ENCODE results near the gene RAB11FIP4. TPM values are rescaled to one million over a fixed set of nuclear protein-coding genes. Genes with fewer than 3 reads are reported as not detected.

RAB11FIP4 gene
- total RNA-seq, 1 donor from 2014 or later = 10.2 TPM

DNA sequence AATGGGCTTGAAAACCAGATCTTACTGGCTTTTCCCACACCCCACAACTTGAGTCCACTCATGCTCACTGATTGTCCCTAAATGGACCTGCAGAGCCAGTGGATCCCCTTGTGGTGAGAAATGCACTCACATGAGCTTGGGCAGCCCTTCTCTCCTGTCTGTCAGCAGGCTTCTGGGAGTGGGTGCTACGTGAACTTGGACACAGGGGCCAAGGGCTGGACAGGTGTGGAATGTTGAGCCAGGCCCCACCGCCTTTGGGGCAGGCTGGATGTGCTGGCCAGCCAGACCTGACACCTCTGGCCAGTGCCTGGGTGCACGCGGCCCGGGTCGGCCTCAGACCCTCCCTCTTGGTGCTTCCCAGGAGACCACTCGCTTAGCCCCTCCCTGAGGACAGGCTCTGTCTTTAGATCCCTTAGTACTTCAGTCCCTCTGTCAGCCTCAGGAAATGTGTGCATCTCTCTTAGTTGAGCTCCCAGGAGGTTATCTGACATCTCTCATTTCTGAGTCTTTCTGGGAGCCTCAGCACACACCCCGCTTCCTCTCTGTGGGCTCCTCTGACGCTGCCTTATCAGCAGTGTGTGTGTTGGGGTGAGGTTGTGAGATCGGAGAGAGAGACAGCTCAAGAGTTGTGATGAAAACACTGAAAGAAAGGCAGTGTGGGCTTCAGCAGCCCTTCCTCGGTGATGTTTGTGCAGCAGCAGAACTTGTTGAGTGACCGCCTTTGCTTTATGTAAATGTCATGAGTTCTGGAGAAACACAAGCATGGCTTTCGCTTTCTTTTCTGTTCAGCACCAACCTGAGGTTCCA, 117.0 kb downstream of the RAB11FIP4 start:
- no peak overlapping the region for H2AFZ ChIP-seq (replicated peaks)
- no peak overlapping the region for H3K4me3 ChIP-seq
- Mint-ChIP-seq H3K27me3 (ENCODE audit: insufficient read depth, low read depth) (peaks cover 2% of the 10 kb centered on the region), H3K36me3 (no peaks in the 10 kb centered on the region), H3K9me3 (no peaks in the 10 kb centered on the region), H3K4me3 (no peak overlapping the region), H3K4me1 (peaks cover 7% of the 10 kb centered on the region), H3K27ac (peak overlapping the region; percentile 75)
- DNase-seq (ENCODE audit: low spot score) = peak; percentile 36
- no peaks in the 10 kb centered on the region for H3K27me3 ChIP-seq
- no peak overlapping the region for H3K9ac ChIP-seq
- peaks cover 6% of the 10 kb centered on the region for H3K79me2 ChIP-seq (ENCODE audit: low read depth)
- H3K4me1 ChIP-seq = no peaks in the 10 kb centered on the region
- TF ChIP-seq EZH2phosphoT487 (IDR thresholded peaks at IDR 0.05) (no peak), EZH2 (IDR thresholded peaks at IDR 0.05) (no peak)
- TF ChIP-seq, protein P1, sequence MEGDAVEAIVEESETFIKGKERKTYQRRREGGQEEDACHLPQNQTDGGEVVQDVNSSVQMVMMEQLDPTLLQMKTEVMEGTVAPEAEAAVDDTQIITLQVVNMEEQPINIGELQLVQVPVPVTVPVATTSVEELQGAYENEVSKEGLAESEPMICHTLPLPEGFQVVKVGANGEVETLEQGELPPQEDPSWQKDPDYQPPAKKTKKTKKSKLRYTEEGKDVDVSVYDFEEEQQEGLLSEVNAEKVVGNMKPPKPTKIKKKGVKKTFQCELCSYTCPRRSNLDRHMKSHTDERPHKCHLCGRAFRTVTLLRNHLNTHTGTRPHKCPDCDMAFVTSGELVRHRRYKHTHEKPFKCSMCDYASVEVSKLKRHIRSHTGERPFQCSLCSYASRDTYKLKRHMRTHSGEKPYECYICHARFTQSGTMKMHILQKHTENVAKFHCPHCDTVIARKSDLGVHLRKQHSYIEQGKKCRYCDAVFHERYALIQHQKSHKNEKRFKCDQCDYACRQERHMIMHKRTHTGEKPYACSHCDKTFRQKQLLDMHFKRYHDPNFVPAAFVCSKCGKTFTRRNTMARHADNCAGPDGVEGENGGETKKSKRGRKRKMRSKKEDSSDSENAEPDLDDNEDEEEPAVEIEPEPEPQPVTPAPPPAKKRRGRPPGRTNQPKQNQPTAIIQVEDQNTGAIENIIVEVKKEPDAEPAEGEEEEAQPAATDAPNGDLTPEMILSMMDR (IDR thresholded peaks at IDR 0.05) = peak; percentile 43
- H3K9me3 ChIP-seq (ENCODE audit: low read depth) = no peaks in the 10 kb centered on the region
- H3F3A ChIP-seq (ENCODE audit: low read depth) = peaks cover 16% of the 10 kb centered on the region
- H3K27ac ChIP-seq = no peak overlapping the region
- no peaks in the 10 kb centered on the region for H3K36me3 ChIP-seq
- no peak overlapping the region for H3K4me2 ChIP-seq
- peaks cover 7% of the 10 kb centered on the region for H4K20me1 ChIP-seq (ENCODE audit: low read depth)

GRCh38 chr17:31509095-31509804, 117.8 kb downstream of the RAB11FIP4 start:
- H4K20me1 ChIP-seq (ENCODE audit: low read depth) = peaks cover 7% of the 10 kb centered on the region
- H3K27ac Mint-ChIP-seq = no peak overlapping the region
- DNase-seq (ENCODE audit: low spot score) = no peak
- no peak overlapping the region for H3K4me2 ChIP-seq
- peaks cover 2% of the 10 kb centered on the region for H3K27me3 Mint-ChIP-seq (ENCODE audit: insufficient read depth, low read depth)
- no peak overlapping the region for H3K4me3 ChIP-seq
- H3K27ac ChIP-seq = no peak overlapping the region
- peaks cover 6% of the 10 kb centered on the region for H3K79me2 ChIP-seq (ENCODE audit: low read depth)
- no peaks in the 10 kb centered on the region for H3K27me3 ChIP-seq
- H2AFZ ChIP-seq (replicated peaks) = no peak overlapping the region
- no peaks in the 10 kb centered on the region for H3K9me3 ChIP-seq (ENCODE audit: low read depth)
- no peak overlapping the region for H3K4me3 Mint-ChIP-seq
- H3K36me3 Mint-ChIP-seq = no peaks in the 10 kb centered on the region
- no peak overlapping the region for H3K9ac ChIP-seq
- peaks cover 16% of the 10 kb centered on the region for H3F3A ChIP-seq (ENCODE audit: low read depth)
- TF ChIP-seq, protein P1 (IDR thresholded peaks at IDR 0.05) = no peak
- no peak for TF ChIP-seq EZH2phosphoT487 (IDR thresholded peaks at IDR 0.05)
- no peak for TF ChIP-seq EZH2 (IDR thresholded peaks at IDR 0.05)
- no peaks in the 10 kb centered on the region for H3K4me1 ChIP-seq
- no peaks in the 10 kb centered on the region for H3K9me3 Mint-ChIP-seq
- no peaks in the 10 kb centered on the region for H3K36me3 ChIP-seq
- H3K4me1 Mint-ChIP-seq = peaks cover 7% of the 10 kb centered on the region

GRCh38 chr17:31509805-31510177, 118.3 kb downstream of the RAB11FIP4 start:
- no peaks in the 10 kb centered on the region for H3K36me3 Mint-ChIP-seq
- H3K9me3 Mint-ChIP-seq = no peaks in the 10 kb centered on the region
- peaks cover 6% of the 10 kb centered on the region for H3K79me2 ChIP-seq (ENCODE audit: low read depth)

More at GRCh38 chr17:31509805-31510177, 118.3 kb downstream of the RAB11FIP4 start:
- no peak overlapping the region for H3K4me2 ChIP-seq
- Mint-ChIP-seq H3K4me3 (no peak overlapping the region), H3K27ac (no peak overlapping the region), H3K4me1 (peaks cover 7% of the 10 kb centered on the region), H3K27me3 (ENCODE audit: insufficient read depth, low read depth) (peaks cover 2% of the 10 kb centered on the region)
- H3K9me3 ChIP-seq (ENCODE audit: low read depth) = no peaks in the 10 kb centered on the region
- peaks cover 4% of the 10 kb centered on the region for H4K20me1 ChIP-seq (ENCODE audit: low read depth)
- DNase-seq (ENCODE audit: low spot score) = no peak
- no peak overlapping the region for H2AFZ ChIP-seq (replicated peaks)
- no peak overlapping the region for H3K27ac ChIP-seq
- TF ChIP-seq EZH2phosphoT487 (IDR thresholded peaks at IDR 0.05) (no peak), EZH2 (IDR thresholded peaks at IDR 0.05) (no peak)
- TF ChIP-seq, protein P1 (IDR thresholded peaks at IDR 0.05) = no peak
- peaks cover 12% of the 10 kb centered on the region for H3F3A ChIP-seq (ENCODE audit: low read depth)
- no peaks in the 10 kb centered on the region for H3K27me3 ChIP-seq
- H3K4me3 ChIP-seq = no peak overlapping the region
- H3K4me1 ChIP-seq = no peaks in the 10 kb centered on the region
- no peak overlapping the region for H3K9ac ChIP-seq
- H3K36me3 ChIP-seq = no peaks in the 10 kb centered on the region

All from neural progenitor cell (in vitro differentiated cells).